BJ (cell line): ENCODE measurements around the gene MAP3K1. TPM values are rescaled to one million over a fixed set of nuclear protein-coding genes. Genes with fewer than 3 reads are reported as not detected.

Experiments
- CTCF ChIA-PET: fragments of 350-600 bp; formaldehyde crosslinking; extraction: SDS; loops from one replicate; lab custom pipeline; 2021; ENCODE audit warnings: antibody characterized with exemption, inconsistent platforms; lab: Yijun Ruan, JAX
- POLR2A ChIA-PET: fragments of 300-600 bp; sonication (Branson Sonifier 250); formaldehyde crosslinking; extraction: SDS; loops from one replicate; lab custom pipeline; 2021; ENCODE audit warnings: antibody characterized with exemption; lab: Charles Lee
- DNase-seq: peaks from one replicate; pipeline ENCODE4 v3.0.0-alpha.2; 2011; ENCODE audit warnings: low read depth
- H3K27me3 ChIP-seq: 2 replicates; pipeline ENCODE4 v1.6.0; 2011; ENCODE audit warnings: low read length; ENCODE audit not compliant: control insufficient read depth, insufficient read depth
- H3K36me3 ChIP-seq: 2 replicates; pipeline ENCODE4 v1.5.1; 2011; ENCODE audit warnings: low read length; ENCODE audit not compliant: control insufficient read depth, insufficient read depth
- H3K4me3 ChIP-seq: 2 replicates; pipeline ENCODE4 v1.5.1; 2011; ENCODE audit warnings: low read depth, mild to moderate bottlenecking, control low read depth, low read length
- polyA plus RNA-seq: library from polyadenylated mRNA; depleted of rRNA; stranded (reverse); fragments of >200 nt; gene quantifications from 2 replicates; pipeline ENCODE4 v1.2.3, GENCODE V29; 2011
- TF ChIP-seq, protein P1 (sequence below): IDR thresholded peaks from 2 replicates; pipeline ENCODE4 v1.5.1; 2011; ENCODE audit warnings: low read depth, mild to moderate bottlenecking, control low read depth, inconsistent platforms, low read length, moderate library complexity; ENCODE audit not compliant: insufficient read depth

The MAP3K1 gene
- polyA plus RNA-seq, 1 experiment: 4.3 TPM

DNA sequence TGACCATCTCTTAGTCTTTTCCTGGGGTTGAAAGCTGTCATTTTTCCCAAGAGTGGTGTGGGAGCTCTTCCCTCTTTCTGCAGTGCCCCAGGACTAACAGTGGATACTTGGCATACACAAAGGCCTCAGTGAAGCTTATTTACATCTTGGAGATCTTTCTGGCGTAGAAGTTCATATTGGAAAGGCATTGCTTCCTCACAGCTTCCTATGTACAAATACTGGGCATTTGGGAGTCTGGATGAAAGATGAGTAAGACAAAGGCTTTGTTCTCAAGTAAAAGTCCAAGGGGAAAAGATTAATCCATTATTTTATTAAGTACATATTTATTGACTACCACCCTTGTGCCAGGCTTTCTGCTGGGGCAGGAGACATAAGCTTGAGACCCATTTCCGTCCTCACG, 22.0 kb downstream of the MAP3K1 start:
- Histone ChIP-seq H3K4me3 (no peak overlapping the region), H3K36me3 (no peaks in the 10 kb centered on the region), H3K27me3 (no peaks in the 10 kb centered on the region)
- ChIA-PET CTCF (interaction anchor here (0.7 to 13.0 kb wide), 13 partner anchors 10 to 636 kb away, joined by 3 to 234 read pairs (median 4); no protein-coding TSS in a partner anchor), POLR2A (no interaction called here)
- TF ChIP-seq, protein P1, sequence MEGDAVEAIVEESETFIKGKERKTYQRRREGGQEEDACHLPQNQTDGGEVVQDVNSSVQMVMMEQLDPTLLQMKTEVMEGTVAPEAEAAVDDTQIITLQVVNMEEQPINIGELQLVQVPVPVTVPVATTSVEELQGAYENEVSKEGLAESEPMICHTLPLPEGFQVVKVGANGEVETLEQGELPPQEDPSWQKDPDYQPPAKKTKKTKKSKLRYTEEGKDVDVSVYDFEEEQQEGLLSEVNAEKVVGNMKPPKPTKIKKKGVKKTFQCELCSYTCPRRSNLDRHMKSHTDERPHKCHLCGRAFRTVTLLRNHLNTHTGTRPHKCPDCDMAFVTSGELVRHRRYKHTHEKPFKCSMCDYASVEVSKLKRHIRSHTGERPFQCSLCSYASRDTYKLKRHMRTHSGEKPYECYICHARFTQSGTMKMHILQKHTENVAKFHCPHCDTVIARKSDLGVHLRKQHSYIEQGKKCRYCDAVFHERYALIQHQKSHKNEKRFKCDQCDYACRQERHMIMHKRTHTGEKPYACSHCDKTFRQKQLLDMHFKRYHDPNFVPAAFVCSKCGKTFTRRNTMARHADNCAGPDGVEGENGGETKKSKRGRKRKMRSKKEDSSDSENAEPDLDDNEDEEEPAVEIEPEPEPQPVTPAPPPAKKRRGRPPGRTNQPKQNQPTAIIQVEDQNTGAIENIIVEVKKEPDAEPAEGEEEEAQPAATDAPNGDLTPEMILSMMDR: no peak
- no peak for DNase-seq

- TF ChIP-seq, protein P1: no peak
- Histone ChIP-seq H3K36me3 (no peaks in the 10 kb centered on the region), H3K27me3 (no peaks in the 10 kb centered on the region), H3K4me3 (no peak overlapping the region)
- CTCF ChIA-PET: interaction anchor here (0.6 to 13.0 kb wide), 22 partner anchors 9 to 569 kb away, joined by 3 to 234 read pairs (median 4); no protein-coding TSS in a partner anchor
- DNase-seq: no peak
- POLR2A ChIA-PET: no interaction called here
Measured at GRCh38 chr5:56837956-56838355, 22.6 kb downstream of the MAP3K1 start.

- ChIA-PET POLR2A (no interaction called here), CTCF (interaction anchor here (0.6 to 13.0 kb wide), 29 partner anchors 9 to 570 kb away, joined by 3 to 234 read pairs (median 3); no protein-coding TSS in a partner anchor)
- Histone ChIP-seq H3K4me3 (0 out of 2 replicates have a peak overlapping the region, but pooled peaks have one; percentile 12), H3K36me3 (no peaks in the 10 kb centered on the region), H3K27me3 (no peaks in the 10 kb centered on the region)
- TF ChIP-seq, protein P1: peak; percentile 49
- peak; percentile 51 for DNase-seq
Measured at GRCh38 chr5:56838409-56839039, 23.2 kb downstream of the MAP3K1 start.

DNA sequence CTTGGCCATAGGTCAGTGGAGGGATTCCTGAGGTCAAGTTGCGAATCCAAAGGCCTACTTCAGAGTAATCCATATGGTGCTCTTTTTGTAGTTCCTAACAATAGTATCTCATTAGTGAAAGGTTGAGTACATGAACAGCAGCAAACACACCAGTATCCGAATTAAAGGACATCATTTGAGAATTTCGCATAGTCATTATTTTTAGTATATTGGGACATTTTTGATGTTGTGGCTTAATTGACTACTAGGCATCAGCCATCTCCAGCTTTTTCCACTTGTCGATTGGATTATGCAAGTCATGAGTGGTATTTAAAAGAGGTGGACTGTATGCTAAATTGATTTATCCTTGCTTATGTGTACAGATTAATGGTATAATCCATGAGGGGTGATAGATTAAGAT, 23.7 kb downstream of the MAP3K1 start:
- ChIA-PET CTCF (interaction anchor here (0.6 to 13.0 kb wide), 20 partner anchors 12 to 571 kb away, joined by 3 to 234 read pairs (median 4); no protein-coding TSS in a partner anchor), POLR2A (no interaction called here)
- H3K27me3 ChIP-seq: no peaks in the 10 kb centered on the region
- no peaks in the 10 kb centered on the region for H3K36me3 ChIP-seq
- DNase-seq: no peak
- no peak overlapping the region for H3K4me3 ChIP-seq
- TF ChIP-seq, protein P1: no peak

DNA sequence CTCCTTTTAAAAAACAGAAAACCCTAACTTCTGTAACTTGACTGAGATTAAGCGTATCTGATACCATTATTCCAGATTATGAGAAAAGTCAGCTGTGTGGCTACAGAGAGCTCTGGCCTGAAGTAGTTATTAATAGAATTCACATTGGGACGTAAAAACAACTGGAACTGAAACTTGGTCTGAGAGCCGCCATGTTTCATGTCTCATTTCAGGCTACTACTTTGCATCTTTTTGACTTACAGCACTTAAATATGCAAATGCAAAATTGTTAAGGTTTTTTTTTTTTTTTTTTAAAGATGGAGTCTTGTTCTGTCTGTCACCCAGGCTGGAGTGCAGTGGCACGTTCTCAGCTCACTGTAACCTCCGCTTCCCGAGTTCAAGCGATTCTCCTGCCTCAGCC, 25.2 kb downstream of the MAP3K1 start:
- Histone ChIP-seq H3K36me3 (no peaks in the 10 kb centered on the region), H3K27me3 (no peaks in the 10 kb centered on the region), H3K4me3 (no peak overlapping the region)
- ChIA-PET POLR2A (no interaction called here), CTCF (interaction anchor here (0.6 to 13.0 kb wide), 2 partner anchors 184 to 572 kb away, joined by 3 to 234 read pairs; no protein-coding TSS in a partner anchor)
- no peak for DNase-seq
- TF ChIP-seq, protein P1: no peak
